Fibroblast of the aortic adventitia (primary cell): Measurements from ENCODE around the gene CEBPA. TPM values are rescaled to one million over a fixed set of nuclear protein-coding genes. Genes with fewer than 3 reads are reported as not detected.
"Not testable (repeated sequence)": the region's sequence is repeated elsewhere in the genome, so short reads cannot be mapped to it uniquely, and the experiment has no call there.

ENCODE experiments used
- DNase-seq: peaks from one replicate; pipeline ENCODE4 v3.0.0-alpha.2; 2010; ENCODE audit warnings: low read depth
- H3K4me3 ChIP-seq: 2 replicates; pipeline ENCODE4 v1.5.1; 2011; ENCODE audit warnings: low read depth, mild to moderate bottlenecking, control low read depth, low read length, moderate library complexity
- total RNA-seq: library from RNA; depleted of rRNA; stranded (reverse); fragments of >200 nt; gene quantifications from 2 replicates; pipeline ENCODE4 v1.2.3, GENCODE V29; 2012; ENCODE audit warnings: low replicate concordance
- TF ChIP-seq, protein P1 (sequence below): IDR thresholded peaks from 2 replicates; pipeline ENCODE4 v1.5.1; 2011; ENCODE audit warnings: mild to moderate bottlenecking, low read length, control low read depth, inconsistent platforms; ENCODE audit not compliant: insufficient read depth

CEBPA gene
- total RNA-seq, 1 donor, result 0.18 TPM

GRCh38 chr19:33295621-33296487, 6.5 kb downstream of the CEBPA start:
- no peak for DNase-seq
- no peak overlapping the region for H3K4me3 ChIP-seq
- TF ChIP-seq, protein P1, sequence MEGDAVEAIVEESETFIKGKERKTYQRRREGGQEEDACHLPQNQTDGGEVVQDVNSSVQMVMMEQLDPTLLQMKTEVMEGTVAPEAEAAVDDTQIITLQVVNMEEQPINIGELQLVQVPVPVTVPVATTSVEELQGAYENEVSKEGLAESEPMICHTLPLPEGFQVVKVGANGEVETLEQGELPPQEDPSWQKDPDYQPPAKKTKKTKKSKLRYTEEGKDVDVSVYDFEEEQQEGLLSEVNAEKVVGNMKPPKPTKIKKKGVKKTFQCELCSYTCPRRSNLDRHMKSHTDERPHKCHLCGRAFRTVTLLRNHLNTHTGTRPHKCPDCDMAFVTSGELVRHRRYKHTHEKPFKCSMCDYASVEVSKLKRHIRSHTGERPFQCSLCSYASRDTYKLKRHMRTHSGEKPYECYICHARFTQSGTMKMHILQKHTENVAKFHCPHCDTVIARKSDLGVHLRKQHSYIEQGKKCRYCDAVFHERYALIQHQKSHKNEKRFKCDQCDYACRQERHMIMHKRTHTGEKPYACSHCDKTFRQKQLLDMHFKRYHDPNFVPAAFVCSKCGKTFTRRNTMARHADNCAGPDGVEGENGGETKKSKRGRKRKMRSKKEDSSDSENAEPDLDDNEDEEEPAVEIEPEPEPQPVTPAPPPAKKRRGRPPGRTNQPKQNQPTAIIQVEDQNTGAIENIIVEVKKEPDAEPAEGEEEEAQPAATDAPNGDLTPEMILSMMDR, result no peak

DNA sequence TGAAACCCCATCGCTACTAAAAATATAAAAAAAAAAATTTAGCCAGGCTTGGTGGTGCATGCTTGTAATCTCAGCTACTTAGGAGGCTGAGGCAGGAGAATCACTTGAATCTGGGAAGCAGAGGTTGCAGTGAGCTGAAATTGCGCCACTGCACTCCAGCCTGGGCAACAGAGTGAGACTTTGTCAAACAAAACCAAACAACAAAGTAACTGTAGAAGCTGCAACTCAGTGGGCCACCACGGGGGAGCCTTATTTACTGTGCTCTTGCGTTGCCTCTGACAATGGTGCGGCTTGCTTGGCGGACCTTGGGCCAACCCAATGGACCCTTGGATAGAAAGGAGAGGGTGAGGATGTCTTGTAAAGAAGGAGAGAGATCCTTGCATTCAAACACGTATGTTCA, 7.3 kb downstream of the CEBPA start:
- not testable (repeated sequence) for H3K4me3 ChIP-seq, DNase-seq

DNA sequence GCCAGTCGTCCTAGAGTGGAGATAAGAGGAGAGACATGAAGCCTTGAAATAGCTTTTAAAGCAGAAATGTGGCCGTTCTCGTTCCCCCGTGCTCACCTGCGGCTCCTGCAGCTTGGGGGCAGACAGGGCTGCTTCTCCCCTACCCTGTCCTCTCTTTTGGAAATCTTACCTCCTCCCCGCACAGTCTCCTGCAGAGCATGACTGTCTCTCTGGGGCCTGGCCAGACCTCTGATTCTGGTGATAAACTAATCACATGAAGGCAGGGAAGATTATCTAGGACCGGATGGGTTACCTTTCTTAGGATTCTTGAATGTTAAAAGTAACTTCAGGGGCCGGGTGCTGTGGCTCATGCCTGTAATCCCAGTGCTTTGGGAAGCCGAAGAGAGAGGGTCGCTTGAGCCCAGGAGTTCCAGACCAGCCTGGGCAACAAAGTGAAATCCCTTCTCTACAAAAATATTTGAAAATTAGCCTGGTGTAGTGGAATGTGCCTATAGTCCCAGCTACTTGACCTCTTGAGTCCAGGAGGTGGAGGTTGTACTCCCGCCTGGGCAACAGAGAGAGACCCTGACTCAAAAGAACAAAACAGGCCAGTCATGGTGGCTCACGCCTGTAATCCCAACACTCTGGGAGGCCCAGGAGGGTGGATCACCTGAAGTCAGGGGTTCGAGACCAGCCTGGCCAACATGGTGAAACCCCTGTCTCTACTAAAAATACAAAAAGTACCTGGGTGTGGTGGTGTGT, 8.1 kb downstream of the CEBPA start:
- TF ChIP-seq, protein P1, result no peak
- no peak for DNase-seq
- no peak overlapping the region for H3K4me3 ChIP-seq

GRCh38 chr19:33293255-33294057, 8.9 kb downstream of the CEBPA start:
- H3K4me3 ChIP-seq, result no peak overlapping the region

GRCh38 chr19:33292595-33293254, 9.6 kb downstream of the CEBPA start:
- no peak for DNase-seq
- TF ChIP-seq, protein P1, result no peak
- no peak overlapping the region for H3K4me3 ChIP-seq

More at GRCh38 chr19:33293255-33294057, 8.9 kb downstream of the CEBPA start:
- DNase-seq, result peak; percentile 76
- TF ChIP-seq, protein P1, result no peak

DNA sequence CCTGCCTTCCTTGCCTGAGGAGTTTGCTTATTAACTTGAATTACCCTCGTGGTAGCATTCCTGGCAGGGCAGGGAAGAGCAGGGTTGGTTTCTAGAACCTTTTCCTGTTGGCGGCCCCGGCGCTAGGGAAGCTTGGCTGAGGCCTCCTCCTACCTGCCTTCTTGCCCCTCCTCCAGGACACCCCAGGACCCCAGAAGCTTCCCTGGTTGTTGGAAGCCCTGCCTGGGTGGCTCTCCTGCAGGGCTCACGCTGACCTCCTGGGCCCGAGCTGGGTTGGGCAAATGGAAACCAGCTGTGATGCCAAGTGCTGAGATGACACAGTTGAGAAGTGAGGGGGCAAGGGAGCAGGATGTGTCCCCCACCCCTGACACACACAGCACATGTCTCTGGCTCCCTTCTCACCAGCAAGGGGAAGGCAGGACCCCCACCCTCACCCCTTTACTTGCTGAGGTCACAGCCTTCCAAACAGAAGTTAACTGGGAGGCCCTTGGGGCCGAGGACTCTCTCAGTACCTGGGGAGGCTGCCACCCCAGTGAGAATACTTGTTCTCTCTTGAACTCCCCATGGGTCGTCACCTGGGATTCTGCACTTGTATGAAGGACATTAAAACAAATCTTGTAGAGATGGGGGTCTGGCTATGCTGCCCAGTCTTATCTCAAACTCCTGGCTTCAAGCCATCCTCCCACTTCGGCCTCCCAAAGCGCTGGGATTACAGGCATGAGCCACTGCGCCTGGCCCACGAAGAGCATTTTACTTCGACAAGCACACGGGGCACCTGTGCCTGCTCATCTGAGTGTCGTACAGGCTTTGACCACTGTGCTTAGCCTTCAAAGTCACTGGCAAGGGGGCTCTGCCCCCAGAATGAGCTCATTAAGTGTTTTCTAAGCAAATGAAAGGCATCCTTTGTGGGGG, 10.5 kb downstream of the CEBPA start:
- TF ChIP-seq, protein P1, result no peak
- no peak overlapping the region for H3K4me3 ChIP-seq
- no peak for DNase-seq
